Mesenchymal stem cell (in vitro differentiated cells and primary cell): Measurements from ENCODE around the gene PALD1.

Source experiments
- DNase-seq: peaks from one replicate; pipeline ENCODE4 v3.0.0-alpha.2; 2013
- H2AFZ ChIP-seq: one replicate; pipeline ENCODE4 v1.6.1; 2013; ENCODE audit warnings: low read depth, mild to moderate bottlenecking, control low read depth, inconsistent platforms, low read length, moderate library complexity
- H2AK5ac ChIP-seq: 2 replicates; pipeline ENCODE4 v1.6.1; 2013; ENCODE audit warnings: low read length, moderate library complexity, mild to moderate bottlenecking, inconsistent platforms; ENCODE audit not compliant: severe bottlenecking
- H2BK120ac ChIP-seq: one replicate; pipeline ENCODE4 v1.6.1; 2013; ENCODE audit warnings: low read depth, mild to moderate bottlenecking, inconsistent platforms, low read length, moderate library complexity
- H2BK12ac ChIP-seq, 2 experiments: one replicate each; pipeline ENCODE4 v1.6.1; 2013; ENCODE audit warnings: inconsistent platforms in 2 of 2, low read length in 2 of 2, mild to moderate bottlenecking in 2 of 2, moderate library complexity in 2 of 2, control low read depth in 1 of 2
- H2BK15ac ChIP-seq: one replicate; pipeline ENCODE4 v1.6.1; 2013; ENCODE audit warnings: mild to moderate bottlenecking, low read depth, inconsistent platforms; ENCODE audit not compliant: poor library complexity, severe bottlenecking
- H2BK5ac ChIP-seq: 2 replicates; pipeline ENCODE4 v1.6.1; 2013; ENCODE audit warnings: low read depth, mild to moderate bottlenecking, low read length, control low read depth, inconsistent platforms; ENCODE audit not compliant: poor library complexity, severe bottlenecking
- H3K14ac ChIP-seq, 2 experiments: one replicate each; pipeline ENCODE4 v1.6.1; 2013; ENCODE audit warnings: inconsistent platforms in 2 of 2, low read length in 2 of 2, control low read depth in 1 of 2, mild to moderate bottlenecking in 1 of 2, moderate library complexity in 1 of 2
- H3K18ac ChIP-seq, 2 experiments: one replicate each; pipeline ENCODE4 v1.6.1; 2013; ENCODE audit warnings: inconsistent platforms in 2 of 2, low read length in 2 of 2, control low read depth in 1 of 2, low read depth in 1 of 2, mild to moderate bottlenecking in 1 of 2
- H3K23ac ChIP-seq, 2 experiments: one replicate each; pipeline ENCODE4 v1.6.1; 2013; ENCODE audit warnings: inconsistent platforms in 2 of 2, low read length in 2 of 2, mild to moderate bottlenecking in 2 of 2, moderate library complexity in 2 of 2, control low read depth in 1 of 2
- H3K27ac ChIP-seq: 2 replicates; pipeline ENCODE4 v1.5.1; 2013; ENCODE audit warnings: mild to moderate bottlenecking, moderate library complexity, low read length, control low read depth, inconsistent platforms; ENCODE audit not compliant: poor library complexity, severe bottlenecking
- H3K27me3 ChIP-seq, 2 experiments: 2 replicates each; pipeline versions ENCODE4 v1.6.1 to v1.7.0; 2013; ENCODE audit warnings: low read length in 2 of 2, mild to moderate bottlenecking in 2 of 2, moderate library complexity in 2 of 2, control low read depth in 1 of 2, inconsistent platforms in 1 of 2; ENCODE audit not compliant: control insufficient read depth in 1 of 2, insufficient read depth in 1 of 2
- H3K36me3 ChIP-seq, 2 experiments: 2 replicates each; pipeline versions ENCODE4 v1.6.1 to v1.7.0; 2013; ENCODE audit warnings: low read length in 2 of 2, control low read depth in 1 of 2, inconsistent platforms in 1 of 2, low read depth in 1 of 2, mild to moderate bottlenecking in 1 of 2; ENCODE audit not compliant: insufficient read depth in 2 of 2, control insufficient read depth in 1 of 2
- H3K4ac ChIP-seq, 2 experiments: one replicate each; pipeline ENCODE4 v1.6.1; 2013; ENCODE audit warnings: inconsistent platforms in 2 of 2, low read length in 2 of 2, mild to moderate bottlenecking in 2 of 2, moderate library complexity in 2 of 2, control low read depth in 1 of 2, low read depth in 1 of 2
- H3K4me1 ChIP-seq: 2 replicates; pipeline ENCODE4 v1.6.1; 2013; ENCODE audit warnings: low read depth, low read length, control low read depth; ENCODE audit not compliant: control insufficient read depth, insufficient read depth
- H3K4me2 ChIP-seq: 2 replicates; pipeline ENCODE4 v1.6.1; 2013; ENCODE audit warnings: low read length, mild to moderate bottlenecking, inconsistent platforms; ENCODE audit not compliant: poor library complexity, severe bottlenecking
- H3K4me3 ChIP-seq, 2 experiments: 2 replicates each; pipeline versions ENCODE4 v1.5.1 to v1.7.0; 2013; ENCODE audit warnings: low read length in 2 of 2, mild to moderate bottlenecking in 2 of 2, control low read depth in 1 of 2, low read depth in 1 of 2; ENCODE audit not compliant: insufficient read depth in 1 of 2
- H3K79me1 ChIP-seq: replicated peaks from 2 replicates; pipeline ENCODE4 v1.6.1; 2013; ENCODE audit warnings: mild to moderate bottlenecking, control low read depth, low read length, inconsistent platforms; ENCODE audit not compliant: poor library complexity, severe bottlenecking
- H3K9ac ChIP-seq: 2 replicates; pipeline ENCODE4 v1.7.0; 2013; ENCODE audit warnings: mild to moderate bottlenecking, low read length, moderate library complexity
- H3K9me3 ChIP-seq: 2 replicates; pipeline ENCODE4 v1.7.0; 2013; ENCODE audit warnings: mild to moderate bottlenecking, low read length; ENCODE audit not compliant: control insufficient read depth
- H4K8ac ChIP-seq: one replicate; pipeline ENCODE4 v1.6.1; 2013; ENCODE audit warnings: inconsistent platforms, mild to moderate bottlenecking, low read length, moderate library complexity
- H4K91ac ChIP-seq: one replicate; pipeline ENCODE4 v1.6.1; 2013; ENCODE audit warnings: mild to moderate bottlenecking, low read length, inconsistent platforms
- WGBS: methylation state at CpG from one replicate; pipeline ENCODE4 v1.1.7; 2013; ENCODE audit warnings: mixed read lengths; 5-methylcytosine and 5-hydroxymethylcytosine counted together

PALD1 gene

DNA sequence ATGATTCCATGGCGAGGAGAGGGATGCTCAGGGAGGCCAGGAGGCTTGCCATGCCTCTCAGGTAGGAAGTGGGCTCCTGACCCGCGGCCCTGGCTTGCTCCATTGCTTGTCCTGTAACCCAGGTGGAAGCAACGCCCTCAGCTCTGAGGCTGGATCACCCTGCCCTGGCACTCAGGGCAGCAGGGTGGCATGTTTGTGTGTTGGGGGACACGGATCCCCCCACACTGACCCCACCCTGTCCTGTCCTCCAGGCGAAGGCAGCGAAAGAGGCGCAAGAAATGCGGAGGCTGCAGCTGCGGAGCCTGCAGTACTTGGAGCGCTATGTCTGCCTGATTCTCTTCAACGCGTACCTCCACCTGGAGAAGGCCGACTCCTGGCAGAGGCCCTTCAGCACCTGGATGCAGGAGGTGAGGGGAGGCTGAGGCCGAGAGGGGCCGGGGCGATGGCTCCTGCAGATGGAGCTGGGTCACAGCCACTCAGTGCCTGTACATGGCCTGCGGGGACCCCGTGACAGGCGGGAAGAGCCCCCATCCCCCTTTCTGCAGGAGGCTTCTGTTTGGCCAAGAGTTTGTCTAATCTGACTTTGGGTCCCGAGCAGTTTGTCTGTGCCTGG, 85.7 kb downstream of the PALD1 start:
- no peak overlapping the region for H3K14ac ChIP-seq
- peaks cover 0 to 17% of the 10 kb centered on the region in 2 experiments for H3K27me3 ChIP-seq
- no peak overlapping the region for H2BK120ac ChIP-seq
- no peak overlapping the region for H3K4me3 ChIP-seq
- H3K9ac ChIP-seq = no peak overlapping the region
- no peaks in the 10 kb centered on the region for H3K9me3 ChIP-seq
- no peaks in the 10 kb centered on the region for H3K79me1 ChIP-seq
- H4K91ac ChIP-seq = no peak overlapping the region
- no peak overlapping the region for H2BK12ac ChIP-seq
- 93% methylated on average over 19 of the region's 21 CpGs for WGBS
- H3K4ac ChIP-seq = no peak overlapping the region
- H3K18ac ChIP-seq = no peak overlapping the region
- no peak overlapping the region for H2BK5ac ChIP-seq
- H3K4me1 ChIP-seq = peaks cover 16% of the 10 kb centered on the region
- DNase-seq = no peak
- no peak overlapping the region for H3K23ac ChIP-seq
- no peaks in the 10 kb centered on the region for H3K36me3 ChIP-seq
- H2BK15ac ChIP-seq = no peak overlapping the region
- H3K4me2 ChIP-seq = no peak overlapping the region
- no peak overlapping the region for H2AK5ac ChIP-seq
- H4K8ac ChIP-seq = no peak overlapping the region
- no peak overlapping the region for H3K27ac ChIP-seq
- H2AFZ ChIP-seq = no peak overlapping the region

DNA sequence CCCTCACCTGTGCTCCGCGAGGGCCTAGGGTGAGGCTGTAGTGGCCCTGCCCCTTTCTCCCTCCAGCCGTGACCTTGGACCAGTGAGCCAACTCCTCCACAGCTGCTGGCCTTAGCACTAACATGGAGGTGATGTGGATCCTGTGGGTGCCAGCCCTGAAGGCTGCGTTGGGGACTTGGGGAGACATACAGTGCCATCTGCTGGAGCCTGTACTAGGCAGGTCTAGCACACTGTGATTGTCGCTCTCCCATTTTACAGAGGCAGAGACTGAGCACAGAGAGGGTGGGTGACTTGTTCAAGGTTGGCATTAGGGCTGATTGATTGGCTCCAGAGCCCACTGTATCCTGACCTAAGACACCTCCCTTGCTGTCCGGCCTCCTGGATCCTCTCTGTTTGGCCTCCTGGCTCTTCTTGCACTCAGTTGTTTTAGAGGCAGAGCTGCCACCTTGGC, 86.4 kb downstream of the PALD1 start:
- Histone ChIP-seq H3K4me2 (no peak overlapping the region), H3K79me1 (no peaks in the 10 kb centered on the region), H2AK5ac (no peak overlapping the region), H2AFZ (no peak overlapping the region), H4K8ac (no peak overlapping the region), H2BK5ac (no peak overlapping the region), H3K14ac (peak overlapping the region in 1 of 2 experiments; percentile 63), H3K9me3 (no peaks in the 10 kb centered on the region), H3K18ac (no peak overlapping the region), H3K27me3 (peaks cover 0 to 17% of the 10 kb centered on the region in 2 experiments), H4K91ac (no peak overlapping the region), H3K23ac (no peak overlapping the region), H3K4ac (no peak overlapping the region), H2BK12ac (peak overlapping the region in 1 of 2 experiments; percentile 3), H3K4me1 (peaks cover 12% of the 10 kb centered on the region), H3K4me3 (no peak overlapping the region), H2BK120ac (no peak overlapping the region), H3K27ac (no peak overlapping the region), H2BK15ac (no peak overlapping the region), H3K9ac (no peak overlapping the region), H3K36me3 (no peaks in the 10 kb centered on the region)
- no peak for DNase-seq
- WGBS = 92% methylated on average over 6 of the region's 6 CpGs

DNA sequence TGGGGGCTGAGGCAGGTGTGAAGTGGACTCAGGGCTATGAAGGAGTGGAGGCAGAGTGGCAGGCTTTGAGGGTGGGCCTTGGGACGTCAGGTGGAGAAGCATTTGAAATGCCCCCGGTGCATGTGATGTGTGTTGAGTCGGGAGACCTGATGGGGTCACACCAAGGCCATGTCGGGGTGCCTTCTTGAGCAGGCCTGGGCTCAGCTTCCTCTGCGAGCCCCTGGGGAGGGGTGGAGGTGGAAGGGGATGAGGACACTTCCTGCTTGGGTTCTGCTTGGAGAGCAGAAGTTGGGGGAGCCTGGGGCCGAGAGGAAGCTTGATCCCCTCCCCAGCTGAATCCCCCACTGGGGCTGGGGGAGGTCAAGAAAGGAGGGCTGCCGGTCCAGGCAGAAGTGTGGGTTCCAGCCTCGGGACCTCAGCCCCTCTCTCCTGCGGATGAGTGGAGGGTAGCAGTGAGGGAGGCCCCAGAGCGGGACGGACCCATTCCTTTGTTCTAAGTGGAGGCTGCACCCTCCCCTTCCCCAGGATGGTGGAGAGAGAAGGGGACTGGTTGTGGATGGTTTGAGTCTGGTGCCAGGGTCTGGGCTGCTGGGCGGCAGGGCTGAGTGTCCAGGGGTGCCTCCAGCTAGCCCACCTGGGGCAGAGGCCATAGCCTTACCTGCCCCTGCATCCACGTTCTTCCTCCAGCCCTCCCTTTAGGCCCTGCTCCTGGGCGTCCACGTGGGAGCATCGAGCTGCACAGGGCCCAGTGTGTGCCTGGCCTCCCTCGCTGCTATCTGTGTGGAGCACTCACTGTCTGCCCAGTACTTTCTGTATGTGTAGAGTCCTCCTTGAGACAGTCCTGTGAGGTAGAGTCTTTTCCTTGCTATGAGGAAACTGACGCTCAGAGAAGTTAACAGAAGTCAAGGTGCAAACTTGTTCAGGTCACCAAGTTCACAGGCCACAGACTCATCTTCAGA, 87.3 kb downstream of the PALD1 start:
- Histone ChIP-seq H3K4ac (no peak overlapping the region), H3K27me3 (peaks cover 0 to 17% of the 10 kb centered on the region in 2 experiments), H2BK12ac (no peak overlapping the region), H3K4me2 (no peak overlapping the region), H2BK5ac (no peak overlapping the region), H3K79me1 (no peaks in the 10 kb centered on the region), H2AK5ac (no peak overlapping the region), H2BK120ac (no peak overlapping the region), H3K4me1 (peaks cover 12% of the 10 kb centered on the region), H4K8ac (no peak overlapping the region), H3K36me3 (no peaks in the 10 kb centered on the region), H3K14ac (no peak overlapping the region), H3K23ac (no peak overlapping the region), H3K9ac (no peak overlapping the region), H2AFZ (no peak overlapping the region), H3K4me3 (no peak overlapping the region), H2BK15ac (no peak overlapping the region), H3K27ac (no peak overlapping the region), H3K18ac (no peak overlapping the region), H4K91ac (no peak overlapping the region), H3K9me3 (no peaks in the 10 kb centered on the region)
- WGBS = 87% methylated on average over 15 of the region's 18 CpGs
- no peak for DNase-seq
